ENCODE results near the gene CPEB3. TPM values are rescaled to one million over a fixed set of nuclear protein-coding genes. Genes with fewer than 3 reads are reported as not detected.

The CPEB3 gene
- total RNA-seq, 1 experiment from 2014 or later = 1.0 TPM

DNA sequence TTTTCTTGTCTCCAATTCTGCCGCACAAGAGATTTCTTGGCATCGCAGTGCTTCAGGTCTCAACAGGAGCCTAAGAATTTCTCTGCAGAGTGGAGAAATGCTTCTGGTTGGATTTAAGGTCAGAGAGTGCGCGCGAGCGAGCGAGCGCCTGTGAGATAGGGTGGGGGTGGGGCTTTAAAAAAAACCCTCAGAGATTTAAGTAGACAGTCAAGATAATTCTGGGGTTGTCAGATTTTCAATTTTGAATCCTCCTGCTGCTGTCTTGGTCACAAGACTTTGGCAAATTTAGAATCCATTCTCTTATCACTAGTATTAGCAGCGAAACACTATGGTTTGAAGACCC is 49.7 kb downstream of the CPEB3 start:
- Histone ChIP-seq H4K20me1 (ENCODE audit: control insufficient read depth, insufficient read depth, insufficient read length) (no peaks in the 10 kb centered on the region), H3K79me2 (ENCODE audit: insufficient read depth, low read length) (no peaks in the 10 kb centered on the region), H3K27me3 (ENCODE audit: insufficient read depth, low read length) (peaks cover 18% of the 10 kb centered on the region; the same call in 1 of the 2 replicates), H3K4me2 (ENCODE audit: insufficient read depth, insufficient read length, low read length) (peak overlapping the region; percentile 99), H3K27ac (ENCODE audit: insufficient read length, low read depth, low read length) (no peak overlapping the region), H3K23ac (ENCODE audit: insufficient read length, low read depth, low read length) (no peak overlapping the region), H3T11ph (ENCODE audit: low read length) (no peak overlapping the region), H2BK12ac (ENCODE audit: insufficient read length, low read depth, low read length) (no peak overlapping the region), H3K56ac (ENCODE audit: insufficient read length, low read depth, low read length) (no peak overlapping the region), H3K4me1 (ENCODE audit: insufficient read depth, low read length) (no peaks in the 10 kb centered on the region), H3K23me2 (ENCODE audit: insufficient read length, low read depth, low read length, poor library complexity, severe bottlenecking) (peaks cover 22% of the 10 kb centered on the region), H4K91ac (ENCODE audit: insufficient read length, low read depth, low read length) (no peak overlapping the region), H3K14ac (ENCODE audit: insufficient read depth, low read length) (no peak overlapping the region), H3K4ac (ENCODE audit: low read depth, low read length) (no peak overlapping the region), H2AFZ (ENCODE audit: low read length) (peak overlapping the region; percentile 69), H3K9me3 (ENCODE audit: control insufficient read depth, low read depth, low read length) (no peaks in the 10 kb centered on the region), H2BK5ac (ENCODE audit: insufficient read length, low read length) (no peak overlapping the region), H2BK15ac (ENCODE audit: low read depth, low read length) (no peak overlapping the region), H2BK120ac (ENCODE audit: low read depth, low read length, poor library complexity, severe bottlenecking) (no peak overlapping the region), H4K8ac (replicated peaks; ENCODE audit: insufficient read length, low read depth, low read length) (no peak overlapping the region), H4K5ac (ENCODE audit: insufficient read length, low read depth, low read length) (no peak overlapping the region), H2AK5ac (ENCODE audit: insufficient read length, low read length) (no peak overlapping the region), H3K18ac (ENCODE audit: insufficient read length, low read depth, low read length) (no peak overlapping the region), H3K79me1 (ENCODE audit: insufficient read depth, low read depth, low read length, poor library complexity, severe bottlenecking) (no peaks in the 10 kb centered on the region), H2BK20ac (ENCODE audit: low read depth, low read length, poor library complexity, severe bottlenecking) (no peak overlapping the region), H3K9ac (ENCODE audit: extremely low read depth, insufficient read length, low read length) (peak overlapping the region; percentile 17)
- Mint-ChIP-seq H3K36me3 (ENCODE audit: insufficient read depth in 1 of 3, low read depth in 3 of 3) (peaks cover 0 to 2% (median 0%) of the 10 kb centered on the region in 3 experiments; a peak in 2 of 7 replicates), H3K4me1 (peaks cover 27 to 38% of the 10 kb centered on the region in 2 experiments), H3K27me3 (ENCODE audit: low read depth) (peaks cover 63% of the 10 kb centered on the region), H3K9me3 (no peaks in the 10 kb centered on the region), H3K4me3 (peak overlapping the region; percentile 78 to 87), H3K27ac (peak overlapping the region in 1 of 3 experiments; percentile 76; a peak in 2 of 7 replicates)
- no CpG with 5 or more reads among the region's 9 CpGs for WGBS (ENCODE audit: extremely low coverage, insufficient read length, low lambda C conversion rate)
- no peak for DNase-seq
- TF ChIP-seq, protein P1, sequence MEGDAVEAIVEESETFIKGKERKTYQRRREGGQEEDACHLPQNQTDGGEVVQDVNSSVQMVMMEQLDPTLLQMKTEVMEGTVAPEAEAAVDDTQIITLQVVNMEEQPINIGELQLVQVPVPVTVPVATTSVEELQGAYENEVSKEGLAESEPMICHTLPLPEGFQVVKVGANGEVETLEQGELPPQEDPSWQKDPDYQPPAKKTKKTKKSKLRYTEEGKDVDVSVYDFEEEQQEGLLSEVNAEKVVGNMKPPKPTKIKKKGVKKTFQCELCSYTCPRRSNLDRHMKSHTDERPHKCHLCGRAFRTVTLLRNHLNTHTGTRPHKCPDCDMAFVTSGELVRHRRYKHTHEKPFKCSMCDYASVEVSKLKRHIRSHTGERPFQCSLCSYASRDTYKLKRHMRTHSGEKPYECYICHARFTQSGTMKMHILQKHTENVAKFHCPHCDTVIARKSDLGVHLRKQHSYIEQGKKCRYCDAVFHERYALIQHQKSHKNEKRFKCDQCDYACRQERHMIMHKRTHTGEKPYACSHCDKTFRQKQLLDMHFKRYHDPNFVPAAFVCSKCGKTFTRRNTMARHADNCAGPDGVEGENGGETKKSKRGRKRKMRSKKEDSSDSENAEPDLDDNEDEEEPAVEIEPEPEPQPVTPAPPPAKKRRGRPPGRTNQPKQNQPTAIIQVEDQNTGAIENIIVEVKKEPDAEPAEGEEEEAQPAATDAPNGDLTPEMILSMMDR (conservative IDR thresholded peaks at IDR 0.05) = no peak
